GM12875 (cell line): ENCODE data around the gene MYT1.

ENCODE experiments used
- H3K4me3 ChIP-seq: one replicate; pipeline ENCODE4 v1.5.1; 2011; ENCODE audit warnings: low read depth, low read length, control low read depth
- TF ChIP-seq, protein P1 (sequence below): IDR thresholded peaks from 2 replicates; pipeline ENCODE4 v1.5.1; 2011; ENCODE audit warnings: low read depth, mild to moderate bottlenecking, control low read depth, inconsistent platforms, low read length, moderate library complexity, borderline replicate concordance; ENCODE audit not compliant: insufficient read depth

The MYT1 gene

DNA sequence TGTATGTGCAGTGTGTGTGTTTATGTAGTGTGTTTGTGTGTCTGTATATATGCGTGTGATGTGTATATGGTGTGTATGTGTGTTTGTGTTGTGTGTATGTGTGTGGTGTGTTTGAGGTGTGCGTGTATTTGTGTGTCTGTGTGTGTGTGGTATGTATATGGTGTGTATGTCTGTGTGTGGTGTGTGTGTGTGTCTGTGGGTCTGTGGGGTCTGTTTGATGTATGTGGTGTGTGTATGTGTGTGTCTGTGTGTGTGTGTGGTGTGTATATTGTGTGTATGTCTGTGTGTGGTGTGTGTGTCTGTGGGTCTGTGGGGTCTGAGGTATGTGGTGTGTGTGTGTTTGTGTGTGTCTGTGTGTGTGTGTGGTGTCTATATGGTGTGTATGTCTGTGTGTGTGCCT is 10.8 kb upstream of the MYT1 start:
- TF ChIP-seq, protein P1, sequence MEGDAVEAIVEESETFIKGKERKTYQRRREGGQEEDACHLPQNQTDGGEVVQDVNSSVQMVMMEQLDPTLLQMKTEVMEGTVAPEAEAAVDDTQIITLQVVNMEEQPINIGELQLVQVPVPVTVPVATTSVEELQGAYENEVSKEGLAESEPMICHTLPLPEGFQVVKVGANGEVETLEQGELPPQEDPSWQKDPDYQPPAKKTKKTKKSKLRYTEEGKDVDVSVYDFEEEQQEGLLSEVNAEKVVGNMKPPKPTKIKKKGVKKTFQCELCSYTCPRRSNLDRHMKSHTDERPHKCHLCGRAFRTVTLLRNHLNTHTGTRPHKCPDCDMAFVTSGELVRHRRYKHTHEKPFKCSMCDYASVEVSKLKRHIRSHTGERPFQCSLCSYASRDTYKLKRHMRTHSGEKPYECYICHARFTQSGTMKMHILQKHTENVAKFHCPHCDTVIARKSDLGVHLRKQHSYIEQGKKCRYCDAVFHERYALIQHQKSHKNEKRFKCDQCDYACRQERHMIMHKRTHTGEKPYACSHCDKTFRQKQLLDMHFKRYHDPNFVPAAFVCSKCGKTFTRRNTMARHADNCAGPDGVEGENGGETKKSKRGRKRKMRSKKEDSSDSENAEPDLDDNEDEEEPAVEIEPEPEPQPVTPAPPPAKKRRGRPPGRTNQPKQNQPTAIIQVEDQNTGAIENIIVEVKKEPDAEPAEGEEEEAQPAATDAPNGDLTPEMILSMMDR, result no peak
- H3K4me3 ChIP-seq, result no peak overlapping the region

DNA sequence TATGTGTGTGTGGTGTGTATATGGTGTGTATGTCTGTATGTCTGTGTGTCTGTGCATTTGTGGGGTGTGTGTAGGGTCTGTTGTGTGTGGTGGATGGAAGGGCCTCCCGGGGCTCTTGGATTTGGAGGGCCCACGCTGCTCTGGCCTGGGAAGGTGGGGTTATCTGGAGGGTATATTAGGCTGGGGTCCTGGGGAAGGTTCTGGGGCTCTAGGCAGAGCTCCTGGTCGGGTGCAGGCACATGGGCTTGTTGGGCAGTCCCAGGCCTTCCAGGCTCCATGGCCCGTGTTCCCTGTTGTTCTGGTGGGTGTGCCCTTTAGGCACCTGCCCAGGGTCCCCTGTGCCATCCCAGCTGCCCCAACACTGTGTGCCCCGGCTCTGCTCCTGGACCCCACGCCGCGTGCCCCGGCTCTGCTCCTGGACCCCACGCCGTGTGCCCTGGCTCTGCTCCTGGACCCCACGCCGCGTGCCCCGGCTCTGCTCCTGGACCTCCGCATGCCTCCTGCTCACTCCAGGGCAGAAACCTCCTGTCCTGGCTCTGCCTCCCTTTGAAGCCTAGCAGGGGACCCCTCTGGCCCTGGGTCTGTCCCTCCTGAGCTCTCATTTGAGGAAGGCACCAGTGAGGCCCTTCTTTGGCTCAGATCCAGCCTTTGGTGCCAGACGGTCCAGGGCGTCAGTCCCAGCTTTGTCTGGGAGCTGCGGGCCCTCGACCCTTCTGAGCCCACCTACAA is 10.2 kb upstream of the MYT1 start:
- no peak overlapping the region for H3K4me3 ChIP-seq
- TF ChIP-seq, protein P1, result no peak

DNA sequence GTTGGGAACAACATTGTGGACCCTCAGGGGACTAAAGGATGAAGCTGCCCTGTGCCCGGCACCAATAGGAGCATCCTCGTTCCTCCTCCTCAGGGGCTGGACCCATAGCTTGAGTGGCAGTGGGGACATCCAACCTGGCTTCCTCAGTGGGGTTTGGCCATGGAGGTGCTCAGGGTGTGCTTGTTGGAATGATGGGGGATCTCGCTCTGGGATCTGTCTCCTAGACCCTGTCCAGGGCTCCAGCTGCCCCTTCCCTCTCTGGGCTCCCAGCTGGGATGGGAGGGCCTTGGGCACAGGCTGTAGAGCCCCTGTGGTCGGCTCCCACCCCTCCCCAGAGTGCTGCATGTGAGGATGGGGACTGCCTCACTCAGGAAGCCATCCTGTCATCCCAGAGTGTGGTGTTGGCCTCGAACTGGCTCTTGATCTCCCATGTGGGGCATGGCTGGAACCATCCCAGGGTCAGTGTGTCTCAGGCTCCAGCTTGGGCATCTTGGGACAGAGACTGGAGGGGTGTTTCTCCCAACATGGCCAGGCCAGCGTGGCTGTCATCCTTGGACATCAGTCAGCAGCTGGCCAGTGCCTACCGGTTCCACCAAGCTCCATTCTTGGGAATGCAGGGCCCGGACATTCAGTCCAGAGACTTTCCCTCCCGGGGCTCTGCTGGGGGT is 9.5 kb upstream of the MYT1 start:
- no peak overlapping the region for H3K4me3 ChIP-seq
- TF ChIP-seq, protein P1, result no peak

DNA sequence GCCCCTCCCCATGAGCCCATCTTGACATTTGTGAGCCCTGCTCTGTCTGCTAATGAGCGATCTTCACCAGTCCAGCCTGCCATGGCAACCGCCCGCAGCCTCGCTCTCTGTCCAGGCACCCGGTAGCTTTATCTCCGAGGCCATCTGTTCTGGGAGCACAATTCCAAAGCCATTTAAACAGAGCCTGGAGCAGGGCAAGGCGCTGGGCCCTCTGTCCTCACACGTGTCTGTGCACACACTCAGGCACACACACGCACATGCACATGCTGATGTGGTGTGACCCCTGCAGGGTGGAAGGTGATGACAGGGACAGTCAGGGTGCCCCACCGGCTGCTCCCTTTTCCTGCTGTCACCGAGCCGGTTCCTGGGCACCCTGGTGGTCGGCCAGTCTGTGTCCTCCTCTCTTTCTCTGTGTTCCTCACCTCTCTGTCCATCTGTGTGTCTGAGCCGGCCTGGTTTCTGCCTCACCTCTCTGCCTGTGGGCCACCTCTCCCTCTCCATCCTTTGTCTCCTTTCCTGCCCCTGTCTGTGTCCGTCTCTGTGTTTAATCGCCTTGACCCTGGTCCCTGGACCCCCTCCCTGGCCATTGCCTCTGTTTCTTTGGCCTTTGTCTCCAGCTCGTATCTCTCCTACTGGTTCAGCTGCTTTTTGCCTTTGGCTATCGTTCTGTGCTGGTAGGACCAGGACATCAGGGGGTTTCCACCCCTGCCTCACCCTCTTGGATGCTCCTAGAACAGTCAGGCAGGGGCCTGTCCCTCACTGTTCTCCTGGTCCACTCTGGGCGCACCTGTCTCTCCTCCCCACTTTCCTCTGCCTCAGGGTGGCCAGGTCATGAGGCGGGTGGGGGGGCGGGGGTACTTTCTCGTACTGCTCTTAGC is 8.8 kb upstream of the MYT1 start:
- TF ChIP-seq, protein P1, result no peak

DNA sequence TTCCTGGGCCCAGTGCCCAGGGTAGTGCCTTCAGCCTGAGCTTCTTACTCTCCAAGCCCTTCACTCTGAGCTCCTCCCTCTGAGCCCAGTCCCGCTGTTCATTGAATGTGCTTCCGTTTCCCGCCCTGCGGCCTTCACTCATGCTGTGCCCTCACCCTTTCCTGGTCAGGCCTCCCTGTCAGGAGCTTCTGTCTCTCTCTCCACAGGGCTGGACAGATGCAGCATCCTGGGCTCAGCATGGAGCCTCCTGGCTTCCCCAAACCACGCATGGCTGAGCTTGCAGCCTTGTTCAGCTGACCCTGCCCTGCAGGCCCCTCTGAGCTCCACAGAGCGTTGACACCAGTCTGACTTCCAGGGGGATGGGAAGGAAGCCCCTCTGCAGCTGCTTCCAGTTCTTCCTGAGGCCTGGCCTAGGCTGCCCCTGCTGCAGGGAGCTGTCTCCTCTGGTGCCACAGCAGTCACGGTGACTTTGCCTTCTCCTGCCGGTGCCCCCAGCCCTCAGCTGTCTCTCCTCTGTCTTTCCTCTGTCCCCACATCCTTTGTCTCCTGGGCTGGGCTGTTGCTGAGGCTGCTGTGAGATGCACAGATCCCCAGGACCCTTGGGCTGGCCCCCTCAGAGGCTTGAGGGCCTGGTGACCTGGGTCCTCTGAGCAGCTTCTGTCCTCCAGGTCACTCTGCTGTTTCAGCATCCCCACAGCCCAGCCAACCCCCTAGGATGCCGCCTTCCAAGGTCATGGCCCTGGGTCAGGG is 7.9 kb upstream of the MYT1 start:
- TF ChIP-seq, protein P1, result no peak
- H3K4me3 ChIP-seq, result no peak overlapping the region

More for the DNA sequence above, 8.8 kb upstream of the MYT1 start:
- no peak overlapping the region for H3K4me3 ChIP-seq

DNA sequence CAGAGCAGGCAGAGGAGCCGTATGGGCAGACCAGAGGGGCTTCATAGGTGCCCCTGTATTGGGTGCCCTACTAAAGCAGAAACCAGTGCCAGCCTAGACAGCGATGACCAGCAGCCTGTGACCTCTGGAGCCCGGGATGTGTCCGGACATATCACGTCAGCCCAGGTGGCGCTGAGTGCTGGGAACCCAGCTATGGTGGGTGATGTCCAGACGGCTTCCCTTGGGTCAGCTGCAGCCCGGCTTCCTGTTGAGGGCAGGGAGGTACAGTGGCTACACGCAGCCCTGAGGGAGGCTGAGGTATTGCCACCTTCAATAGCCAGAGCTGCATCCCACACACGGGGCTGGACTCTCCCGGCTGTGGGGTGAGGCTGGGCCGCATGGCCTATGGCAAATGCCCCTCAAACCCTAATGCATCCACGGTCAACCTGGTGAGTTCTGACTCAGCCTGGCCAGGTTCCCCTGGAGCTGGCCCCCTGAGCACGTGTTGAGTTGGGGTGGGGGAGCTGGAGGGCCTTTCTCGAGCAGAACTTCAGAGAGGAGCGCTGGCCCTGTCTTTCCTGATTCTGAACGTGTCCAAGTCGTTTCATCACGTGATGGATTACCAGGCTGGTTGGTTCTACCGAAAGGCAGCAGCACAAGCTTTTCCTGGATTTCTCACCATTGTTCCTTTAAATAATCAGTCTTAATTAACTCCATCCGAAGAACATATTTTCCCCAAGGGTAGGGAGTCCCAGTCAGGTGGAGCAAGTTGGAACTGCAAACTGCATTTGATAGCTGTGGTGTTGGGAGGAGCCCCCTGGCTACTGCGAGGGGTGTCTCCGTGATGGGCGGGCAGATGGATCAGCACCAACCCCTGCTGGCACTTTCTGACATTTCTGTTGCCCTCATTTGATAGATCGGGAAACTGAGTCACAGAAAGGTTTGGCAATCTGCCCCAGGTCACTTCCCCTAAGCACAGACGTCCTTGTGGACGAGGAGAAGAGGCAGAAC is 7.1 kb upstream of the MYT1 start:
- TF ChIP-seq, protein P1, result no peak
- no peak overlapping the region for H3K4me3 ChIP-seq
